ENCODE results near the gene HHAT. TPM values are rescaled to one million over a fixed set of nuclear protein-coding genes. Genes with fewer than 3 reads are reported as not detected.

Gene HHAT
- total RNA-seq, 1 donor from 2014 or later: 6.0 TPM

GRCh38 chr1:210677533-210677932, 348.8 kb downstream of the HHAT start:
- H3K27me3 Mint-ChIP-seq (ENCODE audit: unreplicated experiment): no peaks in the 10 kb centered on the region
- no peaks in the 10 kb centered on the region for H3K4me1 Mint-ChIP-seq (ENCODE audit: unreplicated experiment)
- H3K9me3 Mint-ChIP-seq (ENCODE audit: unreplicated experiment): no peaks in the 10 kb centered on the region
- H3K27ac Mint-ChIP-seq (ENCODE audit: unreplicated experiment): no peak overlapping the region
- no peak for DNase-seq (ENCODE audit: extremely low spot score, unreplicated experiment)
- H3K36me3 Mint-ChIP-seq (ENCODE audit: unreplicated experiment): peaks cover 2% of the 10 kb centered on the region
- no peak overlapping the region for H3K4me3 Mint-ChIP-seq (ENCODE audit: unreplicated experiment)
- TF ChIP-seq CTCF (IDR thresholded peaks at IDR 0.05): no peak

DNA sequence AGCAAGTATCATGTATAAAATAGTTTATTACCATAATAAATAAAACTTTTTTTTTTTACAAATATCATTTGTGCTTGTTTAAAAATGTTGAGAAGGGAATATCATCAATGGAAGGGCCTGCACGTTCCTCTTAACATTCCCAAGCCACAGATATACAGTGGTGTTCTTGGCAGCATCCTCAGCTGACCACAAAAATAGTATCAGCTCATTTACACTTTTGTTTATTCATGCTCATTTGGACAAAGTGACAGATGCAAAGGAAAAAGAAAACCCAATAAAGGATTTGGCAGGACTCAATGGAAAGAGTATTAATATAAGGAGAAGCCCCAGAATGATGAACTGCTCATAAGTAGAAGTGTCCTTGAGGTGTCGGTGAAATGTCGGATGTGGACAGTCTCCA, 349.6 kb downstream of the HHAT start:
- DNase-seq (ENCODE audit: extremely low spot score, unreplicated experiment): no peak
- Mint-ChIP-seq H3K27me3 (ENCODE audit: unreplicated experiment) (no peaks in the 10 kb centered on the region), H3K9me3 (ENCODE audit: unreplicated experiment) (no peaks in the 10 kb centered on the region), H3K4me3 (ENCODE audit: unreplicated experiment) (no peak overlapping the region), H3K27ac (ENCODE audit: unreplicated experiment) (no peak overlapping the region), H3K36me3 (ENCODE audit: unreplicated experiment) (peaks cover 2% of the 10 kb centered on the region), H3K4me1 (ENCODE audit: unreplicated experiment) (no peaks in the 10 kb centered on the region)
- no peak for TF ChIP-seq CTCF (IDR thresholded peaks at IDR 0.05)

GRCh38 chr1:210681158-210681557, 352.5 kb downstream of the HHAT start:
- no peaks in the 10 kb centered on the region for H3K27me3 Mint-ChIP-seq (ENCODE audit: unreplicated experiment)
- DNase-seq (ENCODE audit: extremely low spot score, unreplicated experiment): no peak

GRCh38 chr1:210683403-210684047, 354.8 kb downstream of the HHAT start:
- H3K9me3 Mint-ChIP-seq (ENCODE audit: unreplicated experiment): no peaks in the 10 kb centered on the region
- peaks cover 4% of the 10 kb centered on the region for H3K36me3 Mint-ChIP-seq (ENCODE audit: unreplicated experiment)
- H3K4me3 Mint-ChIP-seq (ENCODE audit: unreplicated experiment): no peak overlapping the region
- TF ChIP-seq CTCF (IDR thresholded peaks at IDR 0.05): no peak
- H3K27me3 Mint-ChIP-seq (ENCODE audit: unreplicated experiment): no peaks in the 10 kb centered on the region
- no peak for DNase-seq (ENCODE audit: extremely low spot score, unreplicated experiment)
- H3K27ac Mint-ChIP-seq (ENCODE audit: unreplicated experiment): no peak overlapping the region
- H3K4me1 Mint-ChIP-seq (ENCODE audit: unreplicated experiment): peaks cover 6% of the 10 kb centered on the region

More at GRCh38 chr1:210681158-210681557, 352.5 kb downstream of the HHAT start:
- Mint-ChIP-seq H3K4me1 (ENCODE audit: unreplicated experiment) (no peaks in the 10 kb centered on the region), H3K4me3 (ENCODE audit: unreplicated experiment) (no peak overlapping the region), H3K36me3 (ENCODE audit: unreplicated experiment) (peaks cover 6% of the 10 kb centered on the region), H3K9me3 (ENCODE audit: unreplicated experiment) (no peaks in the 10 kb centered on the region), H3K27ac (ENCODE audit: unreplicated experiment) (no peak overlapping the region)
- no peak for TF ChIP-seq CTCF (IDR thresholded peaks at IDR 0.05)

- H3K4me3 Mint-ChIP-seq (ENCODE audit: unreplicated experiment): no peak overlapping the region
- no peak overlapping the region for H3K27ac Mint-ChIP-seq (ENCODE audit: unreplicated experiment)
- peaks cover 6% of the 10 kb centered on the region for H3K4me1 Mint-ChIP-seq (ENCODE audit: unreplicated experiment)
- peaks cover 4% of the 10 kb centered on the region for H3K36me3 Mint-ChIP-seq (ENCODE audit: unreplicated experiment)
- no peak for DNase-seq (ENCODE audit: extremely low spot score, unreplicated experiment)
- no peak for TF ChIP-seq CTCF (IDR thresholded peaks at IDR 0.05)
- H3K27me3 Mint-ChIP-seq (ENCODE audit: unreplicated experiment): no peaks in the 10 kb centered on the region
- H3K9me3 Mint-ChIP-seq (ENCODE audit: unreplicated experiment): no peaks in the 10 kb centered on the region
These were observed 356.0 kb downstream of the HHAT start for GRCh38 chr1:210684466-210685294.

Measured in osteocyte (in vitro differentiated cells).